AG09309 (cell line): ENCODE results near the gene EGF.

Experiments used
- DNase-seq: peaks from one replicate; pipeline ENCODE4 v3.0.0-alpha.2; 2010; ENCODE audit warnings: low read depth
- H3K4me3 ChIP-seq: 2 replicates; pipeline ENCODE4 v1.5.1; 2011; ENCODE audit warnings: mild to moderate bottlenecking, low read depth, low read length, moderate library complexity; ENCODE audit not compliant: control insufficient read depth
- TF ChIP-seq, protein P1 (sequence below): IDR thresholded peaks from 2 replicates; pipeline ENCODE4 v1.5.1; 2011; ENCODE audit warnings: mild to moderate bottlenecking, low read depth, low read length, inconsistent platforms; ENCODE audit not compliant: insufficient read depth, control insufficient read depth; ENCODE audit errors: missing control alignments

The EGF gene

DNA sequence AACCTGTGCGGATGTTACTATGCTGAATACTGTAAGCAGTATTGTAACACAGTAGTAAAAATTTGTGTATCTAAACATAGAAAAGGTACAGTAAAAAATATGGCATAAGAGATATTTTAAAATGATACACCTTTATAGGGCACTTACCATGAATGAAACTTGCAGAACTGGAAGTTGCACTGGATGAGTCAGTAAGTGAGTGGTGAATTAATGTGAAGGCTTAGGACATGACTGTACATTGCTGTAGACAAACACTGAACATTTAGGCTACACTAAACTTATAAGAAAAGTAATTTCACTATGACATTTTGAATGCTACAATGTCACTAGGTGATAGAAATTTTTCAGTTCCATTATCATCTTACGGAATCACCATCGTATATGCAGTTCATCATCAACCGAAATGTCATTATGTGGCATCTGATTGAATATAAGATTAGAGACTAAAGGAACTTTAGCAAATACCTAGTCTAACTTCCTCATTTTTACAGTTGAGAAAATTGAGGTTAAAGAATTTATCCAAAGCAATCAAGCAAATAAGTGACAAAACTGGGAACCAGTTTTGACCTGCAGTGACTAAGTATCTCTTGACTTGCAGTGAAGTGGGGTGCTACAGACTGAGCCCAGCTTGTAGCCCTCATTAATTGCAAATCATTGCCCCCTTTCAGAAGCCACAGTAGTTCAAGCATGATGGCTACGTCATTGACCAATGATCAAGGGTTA is 55.3 kb downstream of the EGF start:
- TF ChIP-seq, protein P1, sequence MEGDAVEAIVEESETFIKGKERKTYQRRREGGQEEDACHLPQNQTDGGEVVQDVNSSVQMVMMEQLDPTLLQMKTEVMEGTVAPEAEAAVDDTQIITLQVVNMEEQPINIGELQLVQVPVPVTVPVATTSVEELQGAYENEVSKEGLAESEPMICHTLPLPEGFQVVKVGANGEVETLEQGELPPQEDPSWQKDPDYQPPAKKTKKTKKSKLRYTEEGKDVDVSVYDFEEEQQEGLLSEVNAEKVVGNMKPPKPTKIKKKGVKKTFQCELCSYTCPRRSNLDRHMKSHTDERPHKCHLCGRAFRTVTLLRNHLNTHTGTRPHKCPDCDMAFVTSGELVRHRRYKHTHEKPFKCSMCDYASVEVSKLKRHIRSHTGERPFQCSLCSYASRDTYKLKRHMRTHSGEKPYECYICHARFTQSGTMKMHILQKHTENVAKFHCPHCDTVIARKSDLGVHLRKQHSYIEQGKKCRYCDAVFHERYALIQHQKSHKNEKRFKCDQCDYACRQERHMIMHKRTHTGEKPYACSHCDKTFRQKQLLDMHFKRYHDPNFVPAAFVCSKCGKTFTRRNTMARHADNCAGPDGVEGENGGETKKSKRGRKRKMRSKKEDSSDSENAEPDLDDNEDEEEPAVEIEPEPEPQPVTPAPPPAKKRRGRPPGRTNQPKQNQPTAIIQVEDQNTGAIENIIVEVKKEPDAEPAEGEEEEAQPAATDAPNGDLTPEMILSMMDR = no peak
- no peak overlapping the region for H3K4me3 ChIP-seq
- no peak for DNase-seq

DNA sequence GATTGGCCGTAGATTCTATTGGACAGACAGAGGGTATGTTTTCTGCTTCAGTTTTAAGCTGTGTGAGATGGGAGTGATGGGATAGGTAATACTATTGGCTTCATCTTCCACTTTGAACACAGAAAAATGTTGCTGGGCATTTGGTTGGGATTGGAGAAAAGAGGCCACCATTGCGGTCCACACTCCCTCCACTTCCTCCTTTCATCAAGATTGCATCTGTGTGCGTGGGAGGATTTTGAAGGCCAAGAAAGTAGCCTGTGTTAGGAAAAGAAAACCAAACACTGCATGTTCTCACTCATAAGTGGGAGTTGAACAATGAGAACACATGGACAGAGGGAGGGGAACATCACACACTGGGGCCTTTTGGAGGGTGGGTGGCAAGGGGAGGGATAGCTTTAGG is 56.4 kb downstream of the EGF start:
- TF ChIP-seq, protein P1 = no peak
- DNase-seq = no peak
- no peak overlapping the region for H3K4me3 ChIP-seq

DNA sequence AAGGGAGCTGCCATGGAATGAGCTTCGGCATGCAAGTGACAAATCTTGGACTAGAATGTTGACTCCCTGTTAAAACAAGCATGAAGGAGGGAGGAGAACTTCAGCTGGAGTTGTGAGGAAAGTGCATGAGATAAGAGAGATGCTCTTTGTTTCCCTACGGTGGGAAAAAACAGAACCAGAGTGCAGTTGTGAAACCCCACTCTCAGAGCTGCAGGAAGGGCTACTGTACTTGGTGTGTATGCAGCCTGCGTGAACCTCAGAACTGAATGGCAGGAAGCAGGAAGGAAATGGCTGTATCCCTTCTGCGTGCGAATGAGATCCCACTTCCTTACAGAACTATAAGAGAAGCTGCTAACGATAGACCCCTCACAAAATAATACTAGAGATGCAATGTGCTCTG is 57.2 kb downstream of the EGF start:
- H3K4me3 ChIP-seq = no peak overlapping the region
- TF ChIP-seq, protein P1 = no peak
- no peak for DNase-seq

DNA sequence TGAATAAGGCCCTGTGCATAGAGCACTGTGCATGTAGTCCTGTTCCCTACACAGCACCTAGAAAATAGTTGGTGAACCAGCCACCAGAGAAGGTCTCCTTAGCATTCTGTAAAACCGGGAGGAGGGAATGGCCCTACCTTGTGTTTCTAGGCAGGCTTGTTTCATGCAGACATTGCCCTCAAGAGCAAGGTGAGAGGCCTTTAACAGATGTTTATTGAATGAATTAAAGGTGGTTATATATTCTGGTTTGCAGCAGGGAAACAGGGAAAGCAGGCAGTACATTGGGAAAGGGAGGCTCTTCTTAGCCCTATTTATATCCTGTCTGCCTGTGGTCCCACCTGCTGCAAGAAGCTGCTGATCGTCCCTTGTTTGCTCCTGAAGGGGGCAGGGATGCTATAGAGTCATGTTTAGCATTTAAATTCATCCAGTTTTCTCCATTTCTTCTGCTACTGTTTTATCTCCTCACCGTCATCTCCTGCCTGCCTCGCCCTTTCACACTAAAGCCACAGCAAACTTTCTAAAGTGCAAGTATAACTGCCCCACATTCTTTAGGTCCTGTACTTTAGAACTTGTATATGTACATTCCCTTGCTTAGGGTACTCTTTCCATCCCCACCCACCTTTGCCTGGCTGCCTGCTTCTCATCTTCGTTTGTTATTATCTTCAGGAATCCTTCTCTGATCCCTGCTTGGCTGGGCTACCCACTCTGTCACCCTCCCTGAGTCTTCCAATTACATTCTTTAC is 60.3 kb downstream of the EGF start:
- H3K4me3 ChIP-seq = no peak overlapping the region
- DNase-seq = no peak
- TF ChIP-seq, protein P1 = no peak

DNA sequence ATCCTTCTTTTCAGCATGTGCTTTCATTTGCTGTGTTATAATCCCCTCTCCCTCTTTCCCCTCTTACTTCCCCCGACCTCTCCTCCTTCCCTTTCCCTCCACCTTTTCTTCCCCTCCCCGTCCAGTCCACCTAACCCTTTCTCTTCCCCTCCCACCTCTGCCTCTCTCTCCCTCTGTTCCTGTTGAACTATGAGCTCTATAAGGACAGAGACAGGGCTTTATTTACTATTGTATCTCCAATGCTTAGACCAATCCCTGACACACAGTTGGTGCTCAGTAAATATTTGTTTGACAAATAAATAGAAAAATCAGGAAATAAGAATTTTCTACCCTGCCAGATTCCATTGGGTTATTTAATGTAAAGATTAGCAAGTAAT is 60.8 kb downstream of the EGF start:
- DNase-seq = no peak
- no peak overlapping the region for H3K4me3 ChIP-seq
- TF ChIP-seq, protein P1 = no peak

DNA sequence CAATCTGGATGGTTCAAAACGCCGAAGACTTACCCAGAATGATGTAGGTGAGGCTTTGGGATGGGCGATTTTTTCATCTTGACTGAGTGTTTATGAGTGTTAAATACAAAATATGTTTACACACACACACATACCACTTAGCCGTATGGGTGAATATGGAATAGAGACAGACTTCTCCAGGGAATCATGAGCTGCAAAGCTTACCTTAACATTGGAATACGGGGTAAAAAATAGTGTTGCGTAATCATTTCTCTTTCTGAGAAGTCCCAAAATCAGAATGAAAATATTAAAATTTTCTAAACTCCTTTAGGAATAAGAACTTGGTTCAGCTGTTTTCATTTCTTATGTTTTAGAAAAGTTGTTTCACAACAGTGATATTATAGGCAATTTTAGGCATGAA is 63.5 kb downstream of the EGF start:
- H3K4me3 ChIP-seq = no peak overlapping the region
- no peak for DNase-seq
- TF ChIP-seq, protein P1 = no peak
